ENCODE measurements around the gene MT2A.

GRCh38 chr16:56623637-56624036 lies 15.3 kb downstream of the MT2A start:
- TF ChIP-seq CTCF (IDR thresholded peaks at IDR 0.05 in 8 of 11, conservative IDR thresholded peaks at IDR 0.05 in 3 of 11), result no peak
- no peak for TF ChIP-seq POLR2A (IDR thresholded peaks at IDR 0.05)
- TF ChIP-seq POLR2AphosphoS5 (IDR thresholded peaks at IDR 0.05), result no peak
